ENCODE data around the gene BCKDHA. TPM values are rescaled to one million over a fixed set of nuclear protein-coding genes. Genes with fewer than 3 reads are reported as not detected.

The BCKDHA gene
- total and polyA plus RNA-seq, 2 experiments from 2014 or later = 26.8 to 29.4 TPM

- H3K27ac ChIP-seq = no peak overlapping the region
- no peaks in the 10 kb centered on the region for H3K9me2 ChIP-seq (ENCODE audit: insufficient read depth)
- no peak overlapping the region for H3K9ac ChIP-seq
- H3K36me3 ChIP-seq (ENCODE audit: low read depth) = no peaks in the 10 kb centered on the region
- no peaks in the 10 kb centered on the region for H3K9me3 ChIP-seq (ENCODE audit: low read depth)
- no peaks in the 10 kb centered on the region for H3F3A ChIP-seq (ENCODE audit: insufficient read depth)
- TF ChIP-seq EZH2phosphoT487 (IDR thresholded peaks at IDR 0.05; ENCODE audit: insufficient read depth, low read depth) (no peak), EZH2 (IDR thresholded peaks at IDR 0.05; ENCODE audit: insufficient read depth, poor library complexity, severe bottlenecking) (no peak)
- H2AFZ ChIP-seq = no peak overlapping the region
- H4K20me1 ChIP-seq (ENCODE audit: insufficient read depth) = no peaks in the 10 kb centered on the region
- H3K27me3 ChIP-seq (replicated peaks; ENCODE audit: insufficient read depth) = no peaks in the 10 kb centered on the region
- in situ Hi-C loops (cut with MboI) = no loop called here
- peaks cover 7% of the 10 kb centered on the region; the same call in 1 of the 2 replicates for H3K4me1 ChIP-seq (ENCODE audit: insufficient read depth)
- H3K79me2 ChIP-seq (ENCODE audit: insufficient read depth) = peaks cover 20% of the 10 kb centered on the region
- no peak overlapping the region for H3K4me2 ChIP-seq (ENCODE audit: unreplicated experiment)
- no peak overlapping the region for H3K4me3 ChIP-seq
- DNase-seq = no peak
- 65 to 66% methylated on average over 14 to 15 of the region's 15 CpGs for WGBS, 2 experiments (ENCODE audit: low coverage in 1 of 2, low lambda C conversion rate in 2 of 2, missing lambda C conversion rate in 2 of 2)
Measured at GRCh38 chr19:41441321-41441945, 43.8 kb downstream of the BCKDHA start.

DNA sequence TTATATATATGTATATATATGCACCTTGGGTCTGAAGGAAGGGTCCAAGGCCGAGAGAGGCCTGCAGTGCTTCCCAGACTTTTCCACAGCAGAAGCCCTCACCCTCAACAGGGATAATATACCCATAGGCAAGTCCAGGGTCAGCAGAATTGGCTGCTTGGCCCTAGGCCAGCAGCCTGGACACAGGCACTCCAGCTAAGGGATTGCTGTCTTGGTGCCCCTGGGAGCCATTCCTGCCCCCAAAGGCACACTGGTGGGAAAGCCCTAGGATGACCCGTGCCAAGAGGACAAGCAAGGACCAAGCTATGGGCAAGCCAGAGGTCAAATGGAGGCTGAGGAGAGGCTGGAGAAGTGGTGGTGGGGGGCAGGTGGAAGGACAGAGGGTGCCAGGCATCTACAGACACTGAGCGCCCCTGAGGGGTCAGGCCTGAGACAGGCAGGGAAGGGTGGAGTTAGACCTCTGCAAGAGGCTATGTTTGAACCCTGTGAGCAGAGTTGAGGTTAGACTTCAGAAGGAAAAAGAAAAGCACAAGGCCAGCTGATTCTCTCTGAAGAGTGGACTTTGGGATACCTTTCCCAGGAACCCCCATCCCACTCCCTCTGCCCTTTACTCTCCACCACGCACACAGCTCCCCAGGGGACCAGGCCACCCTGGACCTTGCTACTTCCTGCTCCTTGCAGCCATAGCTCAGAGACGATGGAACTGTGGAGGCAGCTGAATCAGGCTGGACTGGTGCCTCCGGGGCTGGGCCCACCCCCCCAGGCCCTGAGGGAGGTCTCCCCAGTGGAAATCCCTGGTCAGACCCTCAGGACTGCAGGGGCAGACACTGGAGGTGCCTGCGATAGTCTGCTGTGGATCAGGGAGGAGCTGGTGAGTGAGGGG, 45.1 kb downstream of the BCKDHA start, which contains the start of gene ERICH4:
Gene ERICH4, plus strand, starts transcription at position 684 of the 883 bp plus-strand sequence. Its CDS starts 14 bp downstream, at position 698.
- Histone ChIP-seq H3K36me3 (ENCODE audit: low read depth) (no peaks in the 10 kb centered on the region), H3K9ac (no peak within 1 kb of the TSS), H3K79me2 (ENCODE audit: insufficient read depth) (peaks cover 15% of the 10 kb centered on the region), H3K9me3 (ENCODE audit: low read depth) (no peaks in the 10 kb centered on the region), H3K27me3 (replicated peaks; ENCODE audit: insufficient read depth) (no peaks in the 10 kb centered on the region; the same call in 1 of the 2 replicates), H3K4me3 (no peak within 1 kb of the TSS), H3F3A (ENCODE audit: insufficient read depth) (no peaks in the 10 kb centered on the region), H3K4me1 (ENCODE audit: insufficient read depth) (peaks cover 7% of the 10 kb centered on the region; the same call in 1 of the 2 replicates), H3K4me2 (ENCODE audit: unreplicated experiment) (no peak within 1 kb of the TSS), H3K27ac (no peak within 1 kb of the TSS), H4K20me1 (ENCODE audit: insufficient read depth) (no peaks in the 10 kb centered on the region), H2AFZ (peak within 1 kb of the TSS; percentile 41; the same call in 1 of the 2 replicates), H3K9me2 (ENCODE audit: insufficient read depth) (no peaks in the 10 kb centered on the region)
- DNase-seq = no peak
- WGBS, 2 experiments (ENCODE audit: low coverage in 1 of 2, low lambda C conversion rate in 2 of 2, missing lambda C conversion rate in 2 of 2) = 37 to 40% methylated on average over 7 of the region's 7 CpGs
- in situ Hi-C loops (cut with MboI) = no loop called here
- no peak for TF ChIP-seq EZH2phosphoT487 (IDR thresholded peaks at IDR 0.05; ENCODE audit: insufficient read depth, low read depth)
- TF ChIP-seq EZH2 (IDR thresholded peaks at IDR 0.05; ENCODE audit: insufficient read depth, poor library complexity, severe bottlenecking) = no peak

DNA sequence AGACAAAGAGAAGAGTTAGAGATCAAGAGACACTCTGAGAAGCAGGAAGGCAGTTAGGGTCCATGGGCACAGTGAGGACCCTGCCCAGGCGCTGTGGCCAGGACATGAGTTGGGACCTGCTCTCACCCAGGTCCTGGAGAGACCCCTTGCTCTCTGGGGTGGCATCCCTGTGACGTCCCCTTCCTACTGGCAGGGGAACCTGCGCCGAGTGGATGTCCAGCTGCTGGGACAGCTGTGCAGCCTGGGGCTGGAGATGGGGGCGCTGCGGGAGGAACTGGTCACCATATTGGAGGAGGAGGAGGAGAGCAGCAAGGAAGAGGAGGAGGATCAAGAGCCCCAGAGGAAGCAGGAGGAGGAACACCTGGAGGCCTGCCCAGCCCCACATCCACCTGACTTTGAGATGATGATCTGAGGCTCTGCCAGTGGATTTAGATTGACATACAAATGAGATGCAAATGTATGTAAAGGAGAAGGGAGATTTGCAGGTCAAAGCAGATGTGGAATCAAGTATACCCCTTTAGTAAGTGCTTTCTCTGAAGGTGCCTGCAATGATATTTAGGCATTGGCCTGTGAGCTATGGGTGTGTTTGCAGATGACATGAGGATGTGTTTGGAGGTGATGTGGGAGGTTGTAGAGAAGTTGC, 46.3 kb downstream of the BCKDHA start:
- no peak for DNase-seq
- H3K27ac ChIP-seq = no peak overlapping the region
- H3K79me2 ChIP-seq (ENCODE audit: insufficient read depth) = peaks cover 3% of the 10 kb centered on the region
- WGBS, 2 experiments (ENCODE audit: low coverage in 1 of 2, low lambda C conversion rate in 2 of 2, missing lambda C conversion rate in 2 of 2) = 40 to 46% methylated on average over 6 of the region's 6 CpGs
- H2AFZ ChIP-seq = no peak overlapping the region
- H3K36me3 ChIP-seq (ENCODE audit: low read depth) = no peaks in the 10 kb centered on the region
- no peak overlapping the region for H3K9ac ChIP-seq
- H3K9me3 ChIP-seq (ENCODE audit: low read depth) = no peaks in the 10 kb centered on the region
- no peaks in the 10 kb centered on the region for H3F3A ChIP-seq (ENCODE audit: insufficient read depth)
- no peak overlapping the region for H3K4me3 ChIP-seq
- no peaks in the 10 kb centered on the region for H4K20me1 ChIP-seq (ENCODE audit: insufficient read depth)
- no peak for TF ChIP-seq EZH2 (IDR thresholded peaks at IDR 0.05; ENCODE audit: insufficient read depth, poor library complexity, severe bottlenecking)
- TF ChIP-seq EZH2phosphoT487 (IDR thresholded peaks at IDR 0.05; ENCODE audit: insufficient read depth, low read depth) = no peak
- no peaks in the 10 kb centered on the region; the same call in 1 of the 2 replicates for H3K27me3 ChIP-seq (replicated peaks; ENCODE audit: insufficient read depth)
- H3K4me2 ChIP-seq (ENCODE audit: unreplicated experiment) = no peak overlapping the region
- H3K4me1 ChIP-seq (ENCODE audit: insufficient read depth) = peaks cover 3% of the 10 kb centered on the region; the same call in 1 of the 2 replicates
- no peaks in the 10 kb centered on the region for H3K9me2 ChIP-seq (ENCODE audit: insufficient read depth)
- in situ Hi-C loops (cut with MboI) = no loop called here

GRCh38 chr19:41445575-41445974, 48.0 kb downstream of the BCKDHA start:
- Histone ChIP-seq H3K4me2 (ENCODE audit: unreplicated experiment) (no peak overlapping the region), H3K9me3 (ENCODE audit: low read depth) (no peaks in the 10 kb centered on the region), H3K27ac (no peak overlapping the region), H3F3A (ENCODE audit: insufficient read depth) (no peaks in the 10 kb centered on the region), H4K20me1 (ENCODE audit: insufficient read depth) (no peaks in the 10 kb centered on the region), H3K27me3 (replicated peaks; ENCODE audit: insufficient read depth) (peaks cover 8% of the 10 kb centered on the region; the same call in 1 of the 2 replicates), H3K9me2 (ENCODE audit: insufficient read depth) (no peaks in the 10 kb centered on the region), H3K4me1 (ENCODE audit: insufficient read depth) (no peaks in the 10 kb centered on the region), H3K9ac (no peak overlapping the region), H3K79me2 (ENCODE audit: insufficient read depth) (no peaks in the 10 kb centered on the region), H2AFZ (no peak overlapping the region), H3K36me3 (ENCODE audit: low read depth) (no peaks in the 10 kb centered on the region), H3K4me3 (no peak overlapping the region)
- TF ChIP-seq EZH2 (IDR thresholded peaks at IDR 0.05; ENCODE audit: insufficient read depth, poor library complexity, severe bottlenecking) (no peak), EZH2phosphoT487 (IDR thresholded peaks at IDR 0.05; ENCODE audit: insufficient read depth, low read depth) (no peak)
- in situ Hi-C loops (cut with MboI) = no loop called here
- WGBS, 2 experiments (ENCODE audit: low coverage in 1 of 2, low lambda C conversion rate in 2 of 2, missing lambda C conversion rate in 2 of 2) = 41 to 46% methylated on average over 5 of the region's 5 CpGs
- no peak for DNase-seq
